WTC11 (cell line): ENCODE results near the gene FBXO42. TPM values are rescaled to one million over a fixed set of nuclear protein-coding genes. Genes with fewer than 3 reads are reported as not detected.

Source experiments
- total RNA-seq: library from RNA; stranded (reverse); gene quantifications from 3 replicates; pipeline ENCODE4 v1.2.3, GENCODE V29; 2021
- TF ChIP-seq, protein P1 (sequence below): sonication (generic); formaldehyde crosslinking; IDR thresholded peaks from 2 replicates; pipeline ENCODE4 v1.8.0; 2023; ENCODE audit warnings: missing genetic modification reagents, mild to moderate bottlenecking, borderline replicate concordance

The FBXO42 gene
- total RNA-seq, 1 experiment from 2014 or later, result 17.5 TPM

DNA sequence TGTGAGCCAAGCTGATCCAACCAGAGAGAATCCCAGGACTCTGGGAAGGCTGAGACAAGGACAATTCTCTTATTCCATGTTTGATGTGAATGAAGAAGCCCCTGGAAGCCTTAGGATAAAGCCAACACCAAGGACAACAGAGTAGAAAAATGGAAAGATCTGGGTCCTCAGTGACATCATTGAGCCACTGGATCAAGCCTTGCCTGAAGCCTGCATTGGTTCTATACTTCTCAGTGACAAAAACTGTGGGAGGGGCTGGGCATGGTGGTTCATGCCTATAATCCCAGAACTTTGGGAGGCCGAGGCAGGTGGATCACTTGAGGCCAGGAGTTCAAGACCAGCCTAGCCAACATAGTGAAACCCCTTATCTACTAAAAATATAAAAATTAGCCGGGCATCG is 155.4 kb downstream of the FBXO42 start (continued):
- TF ChIP-seq, protein P1, sequence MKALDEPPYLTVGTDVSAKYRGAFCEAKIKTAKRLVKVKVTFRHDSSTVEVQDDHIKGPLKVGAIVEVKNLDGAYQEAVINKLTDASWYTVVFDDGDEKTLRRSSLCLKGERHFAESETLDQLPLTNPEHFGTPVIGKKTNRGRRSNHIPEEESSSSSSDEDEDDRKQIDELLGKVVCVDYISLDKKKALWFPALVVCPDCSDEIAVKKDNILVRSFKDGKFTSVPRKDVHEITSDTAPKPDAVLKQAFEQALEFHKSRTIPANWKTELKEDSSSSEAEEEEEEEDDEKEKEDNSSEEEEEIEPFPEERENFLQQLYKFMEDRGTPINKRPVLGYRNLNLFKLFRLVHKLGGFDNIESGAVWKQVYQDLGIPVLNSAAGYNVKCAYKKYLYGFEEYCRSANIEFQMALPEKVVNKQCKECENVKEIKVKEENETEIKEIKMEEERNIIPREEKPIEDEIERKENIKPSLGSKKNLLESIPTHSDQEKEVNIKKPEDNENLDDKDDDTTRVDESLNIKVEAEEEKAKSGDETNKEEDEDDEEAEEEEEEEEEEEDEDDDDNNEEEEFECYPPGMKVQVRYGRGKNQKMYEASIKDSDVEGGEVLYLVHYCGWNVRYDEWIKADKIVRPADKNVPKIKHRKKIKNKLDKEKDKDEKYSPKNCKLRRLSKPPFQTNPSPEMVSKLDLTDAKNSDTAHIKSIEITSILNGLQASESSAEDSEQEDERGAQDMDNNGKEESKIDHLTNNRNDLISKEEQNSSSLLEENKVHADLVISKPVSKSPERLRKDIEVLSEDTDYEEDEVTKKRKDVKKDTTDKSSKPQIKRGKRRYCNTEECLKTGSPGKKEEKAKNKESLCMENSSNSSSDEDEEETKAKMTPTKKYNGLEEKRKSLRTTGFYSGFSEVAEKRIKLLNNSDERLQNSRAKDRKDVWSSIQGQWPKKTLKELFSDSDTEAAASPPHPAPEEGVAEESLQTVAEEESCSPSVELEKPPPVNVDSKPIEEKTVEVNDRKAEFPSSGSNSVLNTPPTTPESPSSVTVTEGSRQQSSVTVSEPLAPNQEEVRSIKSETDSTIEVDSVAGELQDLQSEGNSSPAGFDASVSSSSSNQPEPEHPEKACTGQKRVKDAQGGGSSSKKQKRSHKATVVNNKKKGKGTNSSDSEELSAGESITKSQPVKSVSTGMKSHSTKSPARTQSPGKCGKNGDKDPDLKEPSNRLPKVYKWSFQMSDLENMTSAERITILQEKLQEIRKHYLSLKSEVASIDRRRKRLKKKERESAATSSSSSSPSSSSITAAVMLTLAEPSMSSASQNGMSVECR (CRISPR knock-in tag), result no peak

Other genes with a start within 250 kb of the FBXO42 start
- gene EPHA2, start 196.4 kb downstream of the FBXO42 start, total RNA-seq, result 31.4 to 44.4 TPM (median 31.7 TPM) in 3 replicates
- 51.1 to 53.1 TPM (median 52.9 TPM) in 3 replicates for gene ARHGEF19, start 139.8 kb downstream of the FBXO42 start, total RNA-seq
- gene CPLANE2, start 115.3 kb downstream of the FBXO42 start, total RNA-seq, result 3.9 to 5.0 TPM (median 4.9 TPM) in 3 replicates
- gene SZRD1, start 14.8 kb upstream of the FBXO42 start, total RNA-seq, result 94.9 to 113 TPM (median 104 TPM) in 3 replicates
- gene SPATA21, start 84.9 kb upstream of the FBXO42 start, total RNA-seq, result 0.07 to 0.41 TPM in 2 of 3 replicates, not detected in the other
- 29.8 to 33.9 TPM (median 30.4 TPM) in 3 replicates for gene NECAP2, start 88.2 kb upstream of the FBXO42 start, total RNA-seq
- gene RNU1-1, start 161.8 kb upstream of the FBXO42 start, total RNA-seq, result 1,028 to 1,267 TPM (median 1,197 TPM) in 3 replicates